Measurements from ENCODE around the gene DNM3. TPM values are rescaled to one million over a fixed set of nuclear protein-coding genes. Genes with fewer than 3 reads are reported as not detected.

The DNM3 gene
- total RNA-seq, 3 donors from 2014 or later (not counting 1 experiment from before 2014, with no cell fraction given) = 2.5 to 3.3 (median 2.8) TPM

DNA sequence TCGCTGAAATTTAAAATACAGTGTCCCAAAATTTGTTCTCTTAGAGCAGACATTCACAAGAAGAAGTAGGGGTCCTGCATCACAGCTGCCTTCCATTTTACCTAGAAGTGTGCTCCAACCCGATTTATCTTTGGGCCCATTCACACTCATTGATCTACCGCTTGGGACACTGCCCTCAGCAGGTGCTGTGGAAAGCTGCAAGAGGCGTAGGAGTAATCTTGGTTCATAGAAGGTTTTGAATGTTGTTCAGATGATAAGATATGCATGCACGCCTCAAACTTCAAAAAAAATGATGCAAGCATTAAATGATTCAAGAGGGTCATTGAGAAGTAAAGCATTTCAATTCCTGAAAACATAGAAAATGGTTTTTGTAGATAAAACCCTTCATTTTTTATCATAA, 560.6 kb downstream of the DNM3 start:
- intact Hi-C loops (cut with micrococcal nuclease) = no loop called here
- 94% methylated on average over 5 of the region's 5 CpGs for WGBS (ENCODE audit: insufficient coverage)
- no peak overlapping the region for H3K4me3 Mint-ChIP-seq
- no peak overlapping the region for H3K4me3 ChIP-seq (ENCODE audit: low read length)
- H3K4me1 Mint-ChIP-seq = peaks cover 43 to 49% of the 10 kb centered on the region in 2 donors
- no peaks in the 10 kb centered on the region for H3K36me3 Mint-ChIP-seq
- H3K9me3 Mint-ChIP-seq = no peaks in the 10 kb centered on the region
- H3K27me3 ChIP-seq (ENCODE audit: control insufficient read depth, insufficient read depth, low read length) = no peaks in the 10 kb centered on the region
- TF ChIP-seq, protein P1, sequence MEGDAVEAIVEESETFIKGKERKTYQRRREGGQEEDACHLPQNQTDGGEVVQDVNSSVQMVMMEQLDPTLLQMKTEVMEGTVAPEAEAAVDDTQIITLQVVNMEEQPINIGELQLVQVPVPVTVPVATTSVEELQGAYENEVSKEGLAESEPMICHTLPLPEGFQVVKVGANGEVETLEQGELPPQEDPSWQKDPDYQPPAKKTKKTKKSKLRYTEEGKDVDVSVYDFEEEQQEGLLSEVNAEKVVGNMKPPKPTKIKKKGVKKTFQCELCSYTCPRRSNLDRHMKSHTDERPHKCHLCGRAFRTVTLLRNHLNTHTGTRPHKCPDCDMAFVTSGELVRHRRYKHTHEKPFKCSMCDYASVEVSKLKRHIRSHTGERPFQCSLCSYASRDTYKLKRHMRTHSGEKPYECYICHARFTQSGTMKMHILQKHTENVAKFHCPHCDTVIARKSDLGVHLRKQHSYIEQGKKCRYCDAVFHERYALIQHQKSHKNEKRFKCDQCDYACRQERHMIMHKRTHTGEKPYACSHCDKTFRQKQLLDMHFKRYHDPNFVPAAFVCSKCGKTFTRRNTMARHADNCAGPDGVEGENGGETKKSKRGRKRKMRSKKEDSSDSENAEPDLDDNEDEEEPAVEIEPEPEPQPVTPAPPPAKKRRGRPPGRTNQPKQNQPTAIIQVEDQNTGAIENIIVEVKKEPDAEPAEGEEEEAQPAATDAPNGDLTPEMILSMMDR (IDR thresholded peaks at IDR 0.05) = no peak
- H3K36me3 ChIP-seq (ENCODE audit: control insufficient read depth, insufficient read depth, low read length) = no peaks in the 10 kb centered on the region
- no peak overlapping the region for H3K27ac Mint-ChIP-seq
- H3K4me1 ChIP-seq (ENCODE audit: control insufficient read depth, insufficient read depth, low read length) = peaks cover 10% of the 10 kb centered on the region
- no peaks in the 10 kb centered on the region for H3K9me3 ChIP-seq (ENCODE audit: control insufficient read depth, insufficient read depth, low read length)
- DNase-seq = peak in 1 of 2 donors; percentile 41
- H3K27me3 Mint-ChIP-seq (ENCODE audit: low read depth in 2 of 2) = peaks cover 0 to 6% of the 10 kb centered on the region in 2 donors
- H3K27ac ChIP-seq (ENCODE audit: low read length) = no peak overlapping the region
- no peak for ATAC-seq

DNA sequence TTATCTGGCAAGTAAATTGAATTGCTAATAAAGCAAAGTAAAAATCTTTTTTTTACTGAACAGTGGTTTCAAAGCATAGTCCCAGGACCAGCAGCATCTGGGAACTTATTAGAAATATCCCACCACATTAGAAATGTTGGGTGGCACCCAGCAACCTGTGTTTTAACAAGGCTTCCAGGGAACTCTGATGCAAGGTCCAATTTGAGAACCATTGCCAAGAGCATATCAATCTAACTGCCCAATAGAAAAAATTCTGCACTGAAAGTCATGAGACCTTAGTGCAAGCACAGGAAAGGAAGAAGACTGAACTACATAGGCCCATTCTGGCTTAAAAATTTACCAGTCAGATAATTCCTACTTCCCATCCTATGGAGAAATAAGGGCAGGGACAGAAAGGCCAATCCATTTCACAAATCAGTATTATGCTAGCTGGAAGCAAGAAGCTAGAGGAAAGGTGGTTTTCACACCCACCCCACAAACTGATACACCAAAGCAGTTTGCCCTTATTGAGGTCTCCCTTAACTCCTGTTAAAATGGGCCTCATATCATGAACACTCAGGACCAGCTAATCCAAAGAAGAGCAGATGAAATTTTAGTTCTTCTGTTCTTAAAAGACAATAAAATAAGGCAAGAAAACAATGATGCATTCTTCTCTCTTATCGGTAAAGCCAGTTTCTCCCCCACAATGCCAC, 561.7 kb downstream of the DNM3 start:
- peak; percentile 46 to 78 (median 54) for ATAC-seq
- Histone ChIP-seq H3K27me3 (ENCODE audit: control insufficient read depth, insufficient read depth, low read length) (no peaks in the 10 kb centered on the region), H3K9me3 (ENCODE audit: control insufficient read depth, insufficient read depth, low read length) (no peaks in the 10 kb centered on the region), H3K4me1 (ENCODE audit: control insufficient read depth, insufficient read depth, low read length) (peaks cover 10% of the 10 kb centered on the region), H3K36me3 (ENCODE audit: control insufficient read depth, insufficient read depth, low read length) (no peaks in the 10 kb centered on the region), H3K27ac (ENCODE audit: low read length) (no peak overlapping the region), H3K4me3 (ENCODE audit: low read length) (no peak overlapping the region)
- no peaks in the 10 kb centered on the region for H3K9me3 Mint-ChIP-seq
- no peaks in the 10 kb centered on the region for H3K36me3 Mint-ChIP-seq
- H3K4me1 Mint-ChIP-seq = peaks cover 43 to 48% of the 10 kb centered on the region in 2 donors
- H3K27me3 Mint-ChIP-seq (ENCODE audit: low read depth in 2 of 2) = peaks cover 0 to 6% of the 10 kb centered on the region in 2 donors
- intact Hi-C loops (cut with micrococcal nuclease) = no loop called here
- H3K4me3 Mint-ChIP-seq = peak overlapping the region; percentile 31
- WGBS (ENCODE audit: insufficient coverage) = 69% methylated on average over 1 of the region's 1 CpG
- TF ChIP-seq, protein P1 (IDR thresholded peaks at IDR 0.05) = no peak
- peak in 1 of 2 donors; percentile 36 for DNase-seq
- H3K27ac Mint-ChIP-seq = no peak overlapping the region

DNA sequence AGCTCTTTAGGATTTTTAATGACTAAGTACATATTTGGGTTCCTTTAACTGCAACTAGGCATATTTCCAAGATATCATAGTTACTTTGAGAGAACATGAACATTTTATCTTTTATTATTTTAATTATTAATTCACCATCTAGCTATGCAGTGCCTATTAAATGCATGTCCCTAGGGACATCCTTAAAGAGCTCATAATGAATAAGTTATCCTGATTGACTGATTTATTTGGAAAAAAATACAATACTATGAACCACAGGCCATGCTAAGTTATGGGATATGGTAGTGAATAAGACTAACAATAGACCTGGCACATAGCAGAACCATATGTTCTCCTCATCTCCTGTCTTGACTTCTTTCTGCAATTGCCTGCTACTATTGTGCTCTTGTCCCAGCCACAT, 562.8 kb downstream of the DNM3 start:
- TF ChIP-seq, protein P1 (IDR thresholded peaks at IDR 0.05) = no peak
- Mint-ChIP-seq H3K27me3 (ENCODE audit: low read depth in 2 of 2) (peaks cover 0 to 6% of the 10 kb centered on the region in 2 donors), H3K4me1 (peaks cover 36 to 37% of the 10 kb centered on the region in 2 donors), H3K36me3 (no peaks in the 10 kb centered on the region), H3K4me3 (no peak overlapping the region), H3K9me3 (no peaks in the 10 kb centered on the region), H3K27ac (no peak overlapping the region)
- Histone ChIP-seq H3K36me3 (ENCODE audit: control insufficient read depth, insufficient read depth, low read length) (no peaks in the 10 kb centered on the region), H3K4me3 (ENCODE audit: low read length) (no peak overlapping the region), H3K9me3 (ENCODE audit: control insufficient read depth, insufficient read depth, low read length) (no peaks in the 10 kb centered on the region), H3K4me1 (ENCODE audit: control insufficient read depth, insufficient read depth, low read length) (peaks cover 10% of the 10 kb centered on the region), H3K27me3 (ENCODE audit: control insufficient read depth, insufficient read depth, low read length) (no peaks in the 10 kb centered on the region), H3K27ac (ENCODE audit: low read length) (no peak overlapping the region)
- intact Hi-C loops (cut with micrococcal nuclease) = no loop called here
- DNase-seq (no peak), ATAC-seq (no peak)

DNA sequence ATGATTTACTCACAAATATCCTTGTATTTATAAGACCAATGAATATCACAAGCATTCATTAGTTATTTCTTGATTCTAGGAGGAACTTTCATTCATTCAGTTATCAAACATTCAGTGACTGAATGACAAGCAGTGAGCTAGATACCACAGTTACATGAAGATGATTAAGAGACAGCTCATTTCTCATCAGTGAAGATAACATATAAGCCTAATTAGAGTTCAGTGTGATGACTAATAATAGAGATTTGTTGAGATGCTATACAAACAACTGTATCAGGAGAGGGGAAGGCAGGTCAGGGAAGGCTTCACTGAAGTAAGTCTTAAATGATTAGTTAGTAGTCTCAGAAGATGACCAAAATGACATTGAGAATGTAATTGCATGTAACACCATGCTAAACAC, 564.6 kb downstream of the DNM3 start:
- intact Hi-C loops (cut with micrococcal nuclease) = no loop called here
- Histone ChIP-seq H3K27me3 (ENCODE audit: control insufficient read depth, insufficient read depth, low read length) (no peaks in the 10 kb centered on the region), H3K9me3 (ENCODE audit: control insufficient read depth, insufficient read depth, low read length) (no peaks in the 10 kb centered on the region), H3K36me3 (ENCODE audit: control insufficient read depth, insufficient read depth, low read length) (no peaks in the 10 kb centered on the region), H3K4me3 (ENCODE audit: low read length) (no peak overlapping the region), H3K4me1 (ENCODE audit: control insufficient read depth, insufficient read depth, low read length) (peaks cover 7% of the 10 kb centered on the region), H3K27ac (ENCODE audit: low read length) (no peak overlapping the region)
- no peak for DNase-seq
- ATAC-seq = no peak
- Mint-ChIP-seq H3K36me3 (no peaks in the 10 kb centered on the region), H3K27me3 (ENCODE audit: low read depth in 2 of 2) (peaks cover 0 to 6% of the 10 kb centered on the region in 2 donors), H3K4me3 (no peak overlapping the region), H3K9me3 (no peaks in the 10 kb centered on the region), H3K4me1 (peaks cover 20 to 21% of the 10 kb centered on the region in 2 donors), H3K27ac (no peak overlapping the region)
- TF ChIP-seq, protein P1 (IDR thresholded peaks at IDR 0.05) = no peak
